Pons (tissue), 1 donor: ENCODE data around the gene CLDN17.

Experiments used
- DNase-seq: peaks from one replicate; pipeline ENCODE4 v3.0.0-alpha.2; 2016; ENCODE audit warnings: low spot score

The CLDN17 gene

DNA sequence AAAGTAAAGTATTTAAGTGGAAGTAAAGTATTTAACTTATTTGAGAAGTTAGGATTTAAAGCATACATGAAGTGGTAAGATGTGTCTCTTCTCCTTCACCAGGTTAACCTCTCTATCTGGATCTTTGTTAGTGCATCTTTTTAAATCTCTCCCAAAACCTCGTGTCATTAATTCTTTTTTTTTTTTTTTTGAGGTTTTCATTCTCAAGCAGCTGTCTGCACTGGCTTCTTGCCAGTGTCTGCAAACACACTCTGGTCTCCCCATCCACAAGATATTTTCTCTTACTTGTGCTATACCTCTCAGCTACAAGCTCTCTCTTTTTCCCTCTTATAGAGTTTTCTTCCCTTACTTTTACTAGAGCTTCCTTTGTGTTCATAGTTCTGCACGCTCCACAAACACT, 49.0 kb downstream of the CLDN17 start:
- DNase-seq, result no peak

- DNase-seq, result no peak
Measured at GRCh38 chr21:30116479-30116878, 50.1 kb downstream of the CLDN17 start.
